AG04450 (cell line): ENCODE data around the gene CRTAP. TPM values are rescaled to one million over a fixed set of nuclear protein-coding genes. Genes with fewer than 3 reads are reported as not detected.

ENCODE experiments used
- CTCF ChIA-PET: fragments of 300-600, 350-600 bp; formaldehyde crosslinking; extraction: SDS; loops from one replicate; lab custom pipeline; 2022; ENCODE audit warnings: antibody characterized with exemption, inconsistent platforms; lab: Charles Lee
- POLR2A ChIA-PET: fragments of 350-600 bp; formaldehyde crosslinking; extraction: SDS; loops from one replicate; lab custom pipeline; 2021; ENCODE audit warnings: antibody characterized with exemption, inconsistent platforms; lab: Yijun Ruan, JAX
- DNase-seq: peaks from one replicate; pipeline ENCODE4 v3.0.0-alpha.2; 2011; ENCODE audit warnings: low read depth, low spot score
- H3K27ac ChIP-seq: one replicate; pipeline ENCODE4 v1.5.1; 2012; ENCODE audit warnings: low read depth, low read length, control low read depth
- H3K27me3 ChIP-seq: one replicate; pipeline ENCODE4 v1.6.0; 2012; ENCODE audit warnings: low read length; ENCODE audit not compliant: control insufficient read depth, insufficient read depth
- H3K4me3 ChIP-seq: 2 replicates; pipeline ENCODE4 v1.5.1; 2011; ENCODE audit warnings: mild to moderate bottlenecking, low read depth, low read length, control low read depth
- H3K9me3 ChIP-seq: 2 replicates; pipeline ENCODE4 v1.5.1; 2012; ENCODE audit warnings: low read length; ENCODE audit not compliant: control insufficient read depth, insufficient read depth
- polyA plus RNA-seq: library from polyadenylated mRNA; depleted of rRNA; stranded (reverse); fragments of >200 nt; gene quantifications from 2 replicates; pipeline ENCODE4 v1.2.3, GENCODE V29; 2011
- TF ChIP-seq, protein P1 (sequence below): IDR thresholded peaks from 2 replicates; pipeline ENCODE4 v1.5.1; 2011; ENCODE audit warnings: low read depth, low read length, control low read depth, inconsistent platforms

CRTAP gene
- polyA plus RNA-seq, 1 experiment, result 338 TPM

DNA sequence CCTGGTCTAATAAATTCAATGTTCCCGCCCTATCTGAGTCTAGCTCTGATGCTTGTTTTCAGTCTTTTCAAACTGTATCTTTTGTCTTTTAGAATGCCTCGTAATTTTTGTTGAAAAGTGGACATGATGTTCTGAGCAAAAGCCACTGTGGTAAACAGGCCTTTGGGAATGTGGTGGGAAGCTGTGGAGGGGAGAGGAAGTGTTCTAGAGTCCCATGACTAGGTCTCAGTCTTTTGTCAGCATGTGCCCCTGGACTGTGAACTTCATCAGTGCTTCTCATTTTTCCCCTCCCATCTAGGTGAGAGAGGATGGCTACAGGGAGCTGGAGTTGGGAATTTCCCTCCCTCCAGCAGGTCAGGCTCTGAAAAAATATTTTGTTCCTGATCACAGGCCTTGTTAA lies 71.0 kb downstream of the CRTAP start:
- CTCF ChIA-PET, result no interaction called here
- no peak for DNase-seq
- no peaks in the 10 kb centered on the region for H3K27me3 ChIP-seq
- no peaks in the 10 kb centered on the region for H3K9me3 ChIP-seq
- no peak overlapping the region for H3K4me3 ChIP-seq
- TF ChIP-seq, protein P1, sequence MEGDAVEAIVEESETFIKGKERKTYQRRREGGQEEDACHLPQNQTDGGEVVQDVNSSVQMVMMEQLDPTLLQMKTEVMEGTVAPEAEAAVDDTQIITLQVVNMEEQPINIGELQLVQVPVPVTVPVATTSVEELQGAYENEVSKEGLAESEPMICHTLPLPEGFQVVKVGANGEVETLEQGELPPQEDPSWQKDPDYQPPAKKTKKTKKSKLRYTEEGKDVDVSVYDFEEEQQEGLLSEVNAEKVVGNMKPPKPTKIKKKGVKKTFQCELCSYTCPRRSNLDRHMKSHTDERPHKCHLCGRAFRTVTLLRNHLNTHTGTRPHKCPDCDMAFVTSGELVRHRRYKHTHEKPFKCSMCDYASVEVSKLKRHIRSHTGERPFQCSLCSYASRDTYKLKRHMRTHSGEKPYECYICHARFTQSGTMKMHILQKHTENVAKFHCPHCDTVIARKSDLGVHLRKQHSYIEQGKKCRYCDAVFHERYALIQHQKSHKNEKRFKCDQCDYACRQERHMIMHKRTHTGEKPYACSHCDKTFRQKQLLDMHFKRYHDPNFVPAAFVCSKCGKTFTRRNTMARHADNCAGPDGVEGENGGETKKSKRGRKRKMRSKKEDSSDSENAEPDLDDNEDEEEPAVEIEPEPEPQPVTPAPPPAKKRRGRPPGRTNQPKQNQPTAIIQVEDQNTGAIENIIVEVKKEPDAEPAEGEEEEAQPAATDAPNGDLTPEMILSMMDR, result no peak
- H3K27ac ChIP-seq, result no peak overlapping the region
- POLR2A ChIA-PET, result no interaction called here

DNA sequence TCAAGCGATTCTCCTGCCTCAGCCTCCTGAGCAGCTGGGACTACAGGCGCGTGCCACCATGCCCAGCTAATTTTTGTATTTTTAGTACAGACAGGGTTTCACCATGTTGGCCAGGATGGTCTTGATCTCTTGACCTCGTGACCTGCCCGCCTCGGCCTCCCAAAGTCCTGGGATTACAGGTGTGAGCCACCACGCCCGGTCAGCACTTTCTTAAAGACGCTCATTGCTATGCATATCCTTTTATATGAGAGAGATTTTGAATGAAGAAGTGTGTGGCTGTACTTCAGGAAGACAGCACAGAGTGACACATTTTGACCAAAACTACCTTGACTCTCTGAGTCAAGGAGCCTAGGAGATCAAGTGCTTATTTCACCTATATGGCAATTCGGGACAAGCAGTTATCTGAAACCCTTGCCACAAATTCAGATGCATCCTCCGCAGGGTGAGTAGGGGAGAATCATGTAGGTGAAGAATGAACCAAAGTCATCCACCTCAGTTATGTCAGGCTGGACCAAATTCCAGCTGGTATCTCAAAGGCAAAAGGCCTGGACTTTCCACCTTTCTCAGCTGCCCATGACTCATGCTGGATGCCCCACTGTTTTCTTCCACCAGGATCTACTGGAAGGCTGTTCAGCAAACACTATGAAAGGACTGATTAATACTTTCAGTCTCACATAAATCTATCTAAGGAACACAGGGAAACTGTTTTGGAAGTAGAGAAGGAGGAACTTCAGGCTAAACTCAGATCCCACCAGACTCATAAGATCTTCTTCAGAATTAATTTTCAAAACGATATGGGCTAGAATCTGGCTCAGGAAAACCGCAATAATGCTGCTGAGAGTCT lies 72.9 kb downstream of the CRTAP start:
- no peak for DNase-seq
- ChIA-PET POLR2A (interaction anchor here (0.7 kb wide), 1 partner anchor 100 kb away, joined by 3 read pairs; no protein-coding TSS in a partner anchor), CTCF (interaction anchor here (1.3 kb wide), 1 partner anchor 186 kb away, joined by 3 read pairs; no protein-coding TSS in a partner anchor)
- no peak overlapping the region for H3K4me3 ChIP-seq
- no peaks in the 10 kb centered on the region for H3K9me3 ChIP-seq
- no peak overlapping the region for H3K27ac ChIP-seq
- no peaks in the 10 kb centered on the region for H3K27me3 ChIP-seq
- TF ChIP-seq, protein P1, result no peak

DNA sequence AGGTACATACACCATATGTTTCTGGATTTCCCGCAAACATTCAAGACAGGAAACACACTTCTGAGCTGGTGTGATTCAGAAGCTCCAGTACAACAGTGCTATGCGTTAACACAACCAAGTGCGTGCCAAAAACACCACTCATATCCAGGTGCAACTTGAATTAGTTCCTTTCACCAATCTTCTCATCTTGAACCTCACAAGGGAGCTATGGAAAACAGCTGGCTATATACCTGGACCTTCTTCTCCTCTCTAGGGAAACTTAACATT lies 73.5 kb downstream of the CRTAP start:
- CTCF ChIA-PET, result interaction anchor here (1.3 kb wide), 1 partner anchor 186 kb away, joined by 3 read pairs; no protein-coding TSS in a partner anchor

DNA sequence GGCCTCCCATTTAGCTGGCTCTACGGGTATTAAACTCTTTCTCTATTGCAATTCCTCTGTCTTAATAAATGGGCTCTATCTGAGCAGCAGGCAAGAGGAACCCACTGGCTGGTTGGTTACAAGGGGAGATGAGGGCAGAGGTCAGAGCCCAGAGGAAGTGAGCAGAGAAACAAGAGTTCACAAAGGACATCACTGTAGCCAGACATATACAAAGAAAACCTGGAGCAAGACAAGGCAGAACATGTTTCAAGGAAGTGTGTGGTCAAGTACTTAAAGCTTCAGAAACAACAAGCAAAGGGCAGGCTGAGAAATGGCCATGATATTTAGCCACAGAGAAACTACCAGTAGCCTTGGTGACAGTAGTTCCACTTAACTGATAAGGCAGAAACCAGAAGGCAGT lies 80.5 kb downstream of the CRTAP start:
- no peak overlapping the region for H3K27ac ChIP-seq
- H3K4me3 ChIP-seq, result no peak overlapping the region
- ChIA-PET CTCF (no interaction called here), POLR2A (no interaction called here)
- H3K9me3 ChIP-seq, result no peaks in the 10 kb centered on the region
- TF ChIP-seq, protein P1, result no peak
- H3K27me3 ChIP-seq, result no peaks in the 10 kb centered on the region
- DNase-seq, result no peak

More for the DNA sequence above, 73.5 kb downstream of the CRTAP start:
- H3K27ac ChIP-seq, result no peak overlapping the region
- no peak overlapping the region for H3K4me3 ChIP-seq
- H3K27me3 ChIP-seq, result no peaks in the 10 kb centered on the region
- H3K9me3 ChIP-seq, result no peaks in the 10 kb centered on the region
- POLR2A ChIA-PET, result no interaction called here
- DNase-seq, result no peak
- TF ChIP-seq, protein P1, result no peak

DNA sequence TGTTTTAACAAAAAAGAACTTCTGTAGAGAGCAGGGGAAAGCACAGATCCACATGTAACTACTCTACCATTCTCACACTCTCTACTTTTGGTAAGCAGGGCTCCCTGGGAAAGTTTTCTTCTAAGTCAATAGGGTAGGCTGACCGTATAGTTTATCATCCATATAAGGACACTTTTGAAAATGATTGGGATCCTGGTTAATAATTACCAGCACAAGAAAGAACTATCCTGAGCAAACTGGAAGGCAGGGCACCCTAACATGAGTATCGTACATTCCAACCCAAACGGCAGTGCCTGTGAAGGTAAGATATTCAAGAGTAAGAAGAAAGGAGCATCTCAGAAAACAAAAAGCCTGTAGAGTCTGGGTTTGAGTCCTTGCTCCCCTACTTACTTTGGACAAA lies 82.7 kb downstream of the CRTAP start:
- Histone ChIP-seq H3K4me3 (no peak overlapping the region), H3K9me3 (no peaks in the 10 kb centered on the region), H3K27me3 (no peaks in the 10 kb centered on the region), H3K27ac (no peak overlapping the region)
- ChIA-PET CTCF (no interaction called here), POLR2A (no interaction called here)
- no peak for DNase-seq
- TF ChIP-seq, protein P1, result no peak
